Endothelial cell of umbilical vein (primary cell): ENCODE measurements around the gene MKLN1. TPM values are rescaled to one million over a fixed set of nuclear protein-coding genes. Genes with fewer than 3 reads are reported as not detected.

Experiments used
- BruUV-seq: library from RNA; stranded (reverse); fragments of 400-500 nt; replicated peaks from 2 replicates; lab custom pipeline; 2021; lab: Mats Ljungman, UMichigan
- CTCF ChIA-PET: fragments of 300-600, 350-600 bp; sonication (Branson Sonifier 250); formaldehyde crosslinking; loops from one replicate; lab custom pipeline; 2021; ENCODE audit warnings: antibody characterized with exemption, inconsistent platforms; lab: Charles Lee
- POLR2A ChIA-PET: fragments of 300-600, 350-600 bp; sonication (Branson Sonifier 250); formaldehyde crosslinking; loops from one replicate; lab custom pipeline; 2021; ENCODE audit warnings: antibody characterized with exemption, inconsistent platforms; lab: Charles Lee
- DNase-seq: peaks from one replicate; pipeline ENCODE4 v3.0.0-alpha.2; 2011; ENCODE audit warnings: low read depth, low spot score
- FAIRE-seq: peaks from 2 replicates; lab custom pipeline; 2011; peaks lifted over from hg19 to GRCh38; lab: Jason Lieb, UNC
- H2AFZ ChIP-seq: 2 replicates; pipeline ENCODE4 v1.6.0; 2012; ENCODE audit warnings: low read depth, low read length, control low read depth, inconsistent platforms
- H3K27ac ChIP-seq: 2 replicates; pipeline ENCODE4 v1.5.1; 2011; ENCODE audit warnings: low read depth, mild to moderate bottlenecking, control low read depth, low read length, moderate library complexity; ENCODE audit not compliant: insufficient read depth
- H3K27me3 ChIP-seq, 2 experiments: 2 replicates each; pipeline versions ENCODE4 v1.6.0 to v1.6.1; 2011; ENCODE audit warnings: low read length in 2 of 2, mixed read lengths in 1 of 2; ENCODE audit not compliant: control insufficient read depth in 2 of 2, insufficient read depth in 2 of 2
- H3K36me3 ChIP-seq, 2 experiments: 2 replicates in 1 of 2; 3 replicates in 1 of 2; pipeline ENCODE4 v1.5.1; 2011; ENCODE audit warnings: low read length in 2 of 2, mild to moderate bottlenecking in 1 of 2, moderate library complexity in 1 of 2; ENCODE audit not compliant: control insufficient read depth in 2 of 2, insufficient read depth in 2 of 2; ENCODE audit errors: extremely low read depth in 1 of 2
- H3K4me1 ChIP-seq: 3 replicates; pipeline ENCODE4 v1.5.1; 2011; ENCODE audit warnings: mild to moderate bottlenecking, low read length; ENCODE audit not compliant: control insufficient read depth, insufficient read depth; ENCODE audit errors: extremely low read depth
- H3K4me2 ChIP-seq: 2 replicates; pipeline ENCODE4 v1.6.1; 2011; ENCODE audit warnings: low read length, control low read depth, mixed read lengths; ENCODE audit not compliant: insufficient read depth
- H3K4me3 ChIP-seq, 3 experiments: fragments of 200-600 bp in 1 of 3; sonication (generic), shearing (Covaris generic) in 1 of 3; replicated peaks in 1 of 3; 2 replicates each; pipeline ENCODE4 v1.5.1; 2011 to 2016; ENCODE audit warnings: control low read depth in 3 of 3, low read length in 3 of 3, mild to moderate bottlenecking in 2 of 3, inconsistent platforms in 1 of 3, low read depth in 1 of 3, moderate library complexity in 1 of 3; ENCODE audit not compliant: insufficient read depth in 1 of 3
- H3K79me2 ChIP-seq: 2 replicates; pipeline ENCODE4 v1.6.0; 2012; ENCODE audit warnings: low read length, inconsistent platforms; ENCODE audit not compliant: control insufficient read depth, insufficient read depth
- H3K9ac ChIP-seq: replicated peaks from 2 replicates; pipeline ENCODE3; 2011; ENCODE audit warnings: low read length, control low read depth; ENCODE audit not compliant: insufficient read depth; ENCODE audit errors: extremely low read depth
- H3K9me1 ChIP-seq: replicated peaks from 3 replicates; pipeline ENCODE4 v1.6.0; 2011; ENCODE audit warnings: mild to moderate bottlenecking, low read length; ENCODE audit not compliant: control insufficient read depth, insufficient read depth; ENCODE audit errors: extremely low read depth
- H3K9me3 ChIP-seq: replicated peaks from 2 replicates; pipeline ENCODE4 v1.5.1; 2012; ENCODE audit warnings: low read length, inconsistent platforms; ENCODE audit not compliant: control insufficient read depth, insufficient read depth
- H4K20me1 ChIP-seq: replicated peaks from 2 replicates; pipeline ENCODE3; 2011; ENCODE audit warnings: mild to moderate bottlenecking, low read length; ENCODE audit not compliant: control insufficient read depth, insufficient read depth; ENCODE audit errors: extremely low read depth
- EZH2 ChIP-seq: IDR thresholded peaks from 2 replicates; pipeline ENCODE4 v1.6.1; 2012; ENCODE audit warnings: borderline replicate concordance, low read depth, mild to moderate bottlenecking, moderate library complexity, low read length, inconsistent platforms; ENCODE audit not compliant: severe bottlenecking
- FOS ChIP-seq: IDR thresholded peaks from 2 replicates; pipeline ENCODE4 v1.6.1; 2011; ENCODE audit warnings: mild to moderate bottlenecking, low read length, moderate library complexity, borderline replicate concordance; ENCODE audit not compliant: insufficient read depth
- GATA2 ChIP-seq: IDR thresholded peaks from 2 replicates; pipeline ENCODE4 v1.7.0; 2011; ENCODE audit warnings: low read depth, mild to moderate bottlenecking, moderate library complexity, mixed read lengths, low read length; ENCODE audit not compliant: insufficient read length, insufficient read depth
- JUN ChIP-seq: IDR thresholded peaks from 2 replicates; pipeline ENCODE4 v1.6.1; 2011; ENCODE audit warnings: borderline replicate concordance, low read depth; ENCODE audit not compliant: insufficient read length, insufficient read depth
- MYC ChIP-seq: IDR thresholded peaks from one replicate; pipeline ENCODE4 v1.6.1; 2011; ENCODE audit warnings: mild to moderate bottlenecking, low read depth, low read length
- POLR2A ChIP-seq: IDR thresholded peaks from 2 replicates; pipeline ENCODE4 v1.6.1; 2012; ENCODE audit warnings: low read depth, mild to moderate bottlenecking, control low read depth, low read length
- POLR2AphosphoS5 ChIP-seq: IDR thresholded peaks from 2 replicates; pipeline ENCODE4 v1.6.1; 2012; ENCODE audit warnings: low read depth, mild to moderate bottlenecking, control low read depth, low read length, moderate library complexity; ENCODE audit not compliant: insufficient read depth
- dilution Hi-C: fragments of 300-500 bp; cut with MboI; formaldehyde crosslinking; loops from one replicate; pipeline ENCODE4 v1.15.0; 2019; ENCODE audit warnings: low sequenced_read_pairs; ENCODE audit not compliant: extremely low pct_ligation_motif_present
- intact Hi-C: fragments of 100-400 bp; cut with micrococcal nuclease; formaldehyde crosslinking; loops from one replicate; pipeline ENCODE4 v1.10.0; 2022
- polyA plus RNA-seq, 4 experiments: library from polyadenylated mRNA; depleted of rRNA in 3 of 4; stranded (reverse) in 3 of 4; unstranded in 1 of 4; fragments of >200 nt; gene quantifications; 2 replicates each; pipeline versions ENCODE4 v1.2.1 to v1.2.3, GENCODE V29; 2011 to 2012; ENCODE audit warnings: missing spikeins in 1 of 4
- total RNA-seq: library from RNA; stranded (reverse); gene quantifications from 2 replicates; pipeline ENCODE4 v1.2.3, GENCODE V29; 2021
- TF ChIP-seq, protein P1 (sequence below): IDR thresholded peaks from 2 replicates; pipeline ENCODE4 v1.6.1; 2011; ENCODE audit not compliant: insufficient read depth, insufficient read length
- TF ChIP-seq, protein P2 (sequence below), 2 donors: IDR thresholded peaks; 1 replicate in 1 of 2; 2 replicates in 1 of 2; pipeline ENCODE4 v1.5.1; 2011; ENCODE audit warnings: low read length in 2 of 2, mild to moderate bottlenecking in 2 of 2, moderate library complexity in 2 of 2, control low read depth in 1 of 2, inconsistent platforms in 1 of 2, low read depth in 1 of 2; ENCODE audit not compliant: insufficient read depth in 1 of 2; ENCODE audit errors: extremely low read depth in 1 of 2

Gene MKLN1
- total and polyA plus RNA-seq, 2 donors (not counting 3 experiments of a cell fraction or from before 2014, with no cell fraction given) = 12.2 to 32.1 TPM

DNA sequence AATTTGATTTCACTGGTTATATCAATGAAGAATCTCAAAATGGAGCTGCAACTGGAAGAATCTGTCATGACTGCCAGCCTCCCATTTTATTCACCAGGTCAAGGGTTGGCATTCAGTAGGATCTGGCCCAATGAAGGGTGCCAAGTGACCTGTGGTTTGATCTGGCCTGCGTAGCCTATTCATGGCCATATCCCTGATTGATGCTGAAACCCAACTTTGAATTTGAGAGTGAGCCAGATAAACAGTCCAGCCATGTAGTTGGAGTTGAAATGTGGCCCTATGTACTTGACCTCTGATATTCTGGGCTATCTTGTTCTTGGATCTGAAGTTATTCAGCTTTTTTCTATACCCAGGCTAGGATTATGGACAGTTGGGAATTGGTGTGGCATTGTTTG is 1.5 kb downstream of the MKLN1 start:
- DNase-seq = peak; percentile 7
- Histone ChIP-seq H2AFZ (no peak overlapping the region), H3K36me3 (no peaks in the 10 kb centered on the region), H3K4me3 (peak overlapping the region in 1 of 3 experiments; percentile 87), H3K9me3 (no peaks in the 10 kb centered on the region), H3K9me1 (no peaks in the 10 kb centered on the region), H3K27me3 (no peaks in the 10 kb centered on the region), H3K27ac (no peak overlapping the region), H3K79me2 (peaks cover 60% of the 10 kb centered on the region), H4K20me1 (peaks cover 6% of the 10 kb centered on the region), H3K4me1 (peaks cover 17% of the 10 kb centered on the region), H3K4me2 (peak overlapping the region; percentile 94), H3K9ac (peak overlapping the region; percentile 100)
- TF ChIP-seq GATA2 = no peak
- TF ChIP-seq POLR2A = no peak
- no peak for TF ChIP-seq POLR2AphosphoS5
- TF ChIP-seq, protein P1, sequence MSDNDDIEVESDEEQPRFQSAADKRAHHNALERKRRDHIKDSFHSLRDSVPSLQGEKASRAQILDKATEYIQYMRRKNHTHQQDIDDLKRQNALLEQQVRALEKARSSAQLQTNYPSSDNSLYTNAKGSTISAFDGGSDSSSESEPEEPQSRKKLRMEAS = no peak
- TF ChIP-seq MYC = no peak
- TF ChIP-seq JUN = no peak
- TF ChIP-seq FOS = no peak
- no peak for TF ChIP-seq EZH2
- TF ChIP-seq, protein P2, sequence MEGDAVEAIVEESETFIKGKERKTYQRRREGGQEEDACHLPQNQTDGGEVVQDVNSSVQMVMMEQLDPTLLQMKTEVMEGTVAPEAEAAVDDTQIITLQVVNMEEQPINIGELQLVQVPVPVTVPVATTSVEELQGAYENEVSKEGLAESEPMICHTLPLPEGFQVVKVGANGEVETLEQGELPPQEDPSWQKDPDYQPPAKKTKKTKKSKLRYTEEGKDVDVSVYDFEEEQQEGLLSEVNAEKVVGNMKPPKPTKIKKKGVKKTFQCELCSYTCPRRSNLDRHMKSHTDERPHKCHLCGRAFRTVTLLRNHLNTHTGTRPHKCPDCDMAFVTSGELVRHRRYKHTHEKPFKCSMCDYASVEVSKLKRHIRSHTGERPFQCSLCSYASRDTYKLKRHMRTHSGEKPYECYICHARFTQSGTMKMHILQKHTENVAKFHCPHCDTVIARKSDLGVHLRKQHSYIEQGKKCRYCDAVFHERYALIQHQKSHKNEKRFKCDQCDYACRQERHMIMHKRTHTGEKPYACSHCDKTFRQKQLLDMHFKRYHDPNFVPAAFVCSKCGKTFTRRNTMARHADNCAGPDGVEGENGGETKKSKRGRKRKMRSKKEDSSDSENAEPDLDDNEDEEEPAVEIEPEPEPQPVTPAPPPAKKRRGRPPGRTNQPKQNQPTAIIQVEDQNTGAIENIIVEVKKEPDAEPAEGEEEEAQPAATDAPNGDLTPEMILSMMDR (IDR thresholded peaks at IDR 0.05; ENCODE audit: extremely low read depth in 1 of 2, insufficient read depth in 1 of 2, low read depth in 1 of 2, low read length in 2 of 2) = no peak
- intact Hi-C loops = no loop called here
- ChIA-PET POLR2A (no interaction called here), CTCF (no interaction called here)
- dilution Hi-C loops = no loop called here
- FAIRE-seq = no peak
- TSS peak; percentile 21 for BruUV-seq
